GM18907 (cell line): Measurements from ENCODE around the gene TNS2.
"Not testable (repeated sequence)": the region's sequence is repeated elsewhere in the genome, so short reads cannot be mapped to it uniquely, and the experiment has no call there.

Experiments
- ATAC-seq: cut with Tn5 transposase; IDR thresholded peaks from one replicate; pipeline ENCODE4 v1.9.1; 2021; ENCODE audit warnings: mild to moderate bottlenecking, moderate library complexity; ENCODE audit not compliant: unreplicated experiment

TNS2 gene

GRCh38 chr12:53105712-53106439 is 56.0 kb downstream of the TNS2 start:
- ATAC-seq = no peak

- no peak for ATAC-seq
Measured at GRCh38 chr12:53107122-53107521, 57.3 kb downstream of the TNS2 start.

GRCh38 chr12:53112431-53112830 is 62.6 kb downstream of the TNS2 start:
- not testable (repeated sequence) for ATAC-seq

GRCh38 chr12:53113136-53113705 is 63.4 kb downstream of the TNS2 start:
- ATAC-seq = no peak

DNA sequence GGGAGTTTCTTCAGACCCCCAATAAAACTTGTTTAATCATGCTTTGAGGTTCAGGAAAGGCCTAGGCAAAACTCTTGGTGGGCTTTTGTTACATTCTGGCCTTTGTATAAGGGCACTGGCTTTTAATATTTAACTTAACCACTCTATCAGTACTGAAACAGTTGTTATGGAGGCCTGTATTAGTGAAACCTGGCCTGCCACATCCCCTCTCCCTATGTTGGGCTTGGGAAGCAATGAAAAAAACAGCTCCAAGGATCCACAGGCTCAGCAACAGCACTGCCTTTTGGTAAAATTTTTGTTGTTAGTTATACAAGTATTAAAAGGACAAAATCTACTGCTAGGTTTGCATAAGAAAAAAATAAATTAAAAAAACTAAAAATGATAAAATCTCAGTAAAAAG is 64.1 kb downstream of the TNS2 start:
- ATAC-seq = no peak
